C4-2B (cell line): ENCODE results near the gene C1QTNF9B.

ENCODE experiments used
- ZFX ChIP-seq: fragments of 450-650 bp; IDR thresholded peaks from 2 replicates; pipeline ENCODE4 v1.6.1; 2017
- TF ChIP-seq, protein P1 (sequence below): fragments of 450-650 bp; conservative IDR thresholded peaks from 2 replicates; pipeline ENCODE4 v1.5.1; 2017; ENCODE audit warnings: mild to moderate bottlenecking

DNA sequence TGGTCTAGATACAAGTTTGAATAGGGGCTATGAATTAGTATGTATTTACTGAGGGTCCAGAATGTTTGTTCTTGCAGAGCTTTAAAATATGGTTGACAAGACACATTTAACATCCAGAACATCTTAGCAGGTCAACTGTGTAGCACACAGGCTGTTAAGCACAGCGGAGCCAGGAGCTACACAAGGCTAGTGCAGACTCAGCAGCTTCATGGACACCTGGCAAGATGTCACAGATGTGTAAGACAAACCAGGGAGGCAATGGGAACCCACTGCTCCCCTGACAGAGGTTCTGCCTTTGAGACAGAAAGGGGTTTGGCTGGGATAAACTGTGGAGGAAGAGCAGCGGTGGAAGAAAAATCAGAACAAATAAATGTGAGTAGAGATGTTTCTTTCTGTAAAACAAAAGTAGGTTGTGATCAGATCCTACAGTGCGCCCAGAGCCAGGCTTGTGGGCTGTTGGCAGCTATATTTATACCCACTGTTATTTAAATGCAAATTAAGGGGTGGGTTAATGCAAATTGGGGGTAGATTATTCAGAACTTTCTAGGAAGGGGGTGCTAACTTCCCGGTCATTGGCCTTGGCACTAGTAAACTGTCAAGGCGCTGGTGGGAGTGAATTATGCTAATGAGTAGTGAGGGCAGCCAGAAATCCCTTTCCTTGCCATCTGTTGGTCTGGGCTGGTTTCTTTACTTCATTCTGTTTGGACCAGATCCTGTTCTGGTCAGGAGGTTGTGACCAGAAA is 41.1 kb downstream of the C1QTNF9B start:
- TF ChIP-seq, protein P1, sequence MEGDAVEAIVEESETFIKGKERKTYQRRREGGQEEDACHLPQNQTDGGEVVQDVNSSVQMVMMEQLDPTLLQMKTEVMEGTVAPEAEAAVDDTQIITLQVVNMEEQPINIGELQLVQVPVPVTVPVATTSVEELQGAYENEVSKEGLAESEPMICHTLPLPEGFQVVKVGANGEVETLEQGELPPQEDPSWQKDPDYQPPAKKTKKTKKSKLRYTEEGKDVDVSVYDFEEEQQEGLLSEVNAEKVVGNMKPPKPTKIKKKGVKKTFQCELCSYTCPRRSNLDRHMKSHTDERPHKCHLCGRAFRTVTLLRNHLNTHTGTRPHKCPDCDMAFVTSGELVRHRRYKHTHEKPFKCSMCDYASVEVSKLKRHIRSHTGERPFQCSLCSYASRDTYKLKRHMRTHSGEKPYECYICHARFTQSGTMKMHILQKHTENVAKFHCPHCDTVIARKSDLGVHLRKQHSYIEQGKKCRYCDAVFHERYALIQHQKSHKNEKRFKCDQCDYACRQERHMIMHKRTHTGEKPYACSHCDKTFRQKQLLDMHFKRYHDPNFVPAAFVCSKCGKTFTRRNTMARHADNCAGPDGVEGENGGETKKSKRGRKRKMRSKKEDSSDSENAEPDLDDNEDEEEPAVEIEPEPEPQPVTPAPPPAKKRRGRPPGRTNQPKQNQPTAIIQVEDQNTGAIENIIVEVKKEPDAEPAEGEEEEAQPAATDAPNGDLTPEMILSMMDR: no peak
- no peak for TF ChIP-seq ZFX
